NCI-H82 treated with DMSO at 0.1 percent for 48 hours (cell line): Measurements from ENCODE around the gene HOXC12.

Experiments used
- DNase-seq: peaks from one replicate; lab custom pipeline; 2025; ENCODE audit not compliant: unreplicated experiment; lab: John Stamatoyannopoulos, UW

Gene HOXC12

GRCh38 chr12:54007538-54008259, 53.0 kb downstream of the HOXC12 start:
- no peak for DNase-seq

GRCh38 chr12:54008260-54008552, 53.5 kb downstream of the HOXC12 start:
- no peak for DNase-seq
